ENCODE results near the gene FKBP2.

The FKBP2 gene

DNA sequence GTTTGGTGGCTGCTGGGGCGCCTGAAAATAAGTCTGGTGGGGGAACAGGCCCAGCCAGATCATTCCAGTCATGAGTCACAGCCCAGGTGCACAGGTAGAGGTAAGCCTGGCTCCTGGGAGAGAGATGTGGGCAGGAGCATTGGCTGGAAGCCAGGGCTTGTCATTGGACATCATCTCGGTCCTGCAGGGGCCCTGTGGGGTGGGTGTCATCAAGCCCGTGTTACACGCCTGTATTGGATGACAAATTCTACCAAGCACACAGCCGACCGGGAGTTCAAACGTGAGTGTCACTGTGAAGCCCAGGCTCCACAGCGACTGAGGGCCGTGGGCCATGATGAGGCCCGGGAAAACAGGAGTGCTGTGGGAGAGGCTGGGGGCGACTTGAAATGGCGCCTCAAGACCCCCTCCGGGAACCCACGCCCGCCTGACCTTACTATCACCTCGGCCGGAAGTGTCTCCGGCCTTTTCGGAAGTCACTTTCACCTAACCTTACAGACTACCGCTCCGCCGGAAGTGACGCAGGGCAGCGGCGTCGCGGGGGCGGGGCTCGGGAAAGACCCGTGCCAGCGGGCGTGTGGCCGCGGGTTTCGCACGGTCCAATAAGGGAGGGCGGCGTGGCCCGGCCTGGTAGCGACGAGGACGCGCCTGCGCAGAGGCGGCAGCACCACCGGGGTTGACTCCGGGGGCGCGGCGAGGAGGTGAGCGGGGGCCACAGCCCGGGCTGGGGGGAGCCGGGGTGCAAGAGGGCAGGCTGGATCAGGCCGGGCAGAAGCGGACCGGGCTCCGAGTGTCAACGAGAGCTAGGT is at the start of gene FKBP2:
TSS of gene FKBP2 (plus strand) at position 661 of the 806 bp plus-strand sequence. CDS start 1,293 bp downstream, outside the sequence.
- peak; percentile 98 for DNase-seq (ENCODE audit: low spot score)

DNA sequence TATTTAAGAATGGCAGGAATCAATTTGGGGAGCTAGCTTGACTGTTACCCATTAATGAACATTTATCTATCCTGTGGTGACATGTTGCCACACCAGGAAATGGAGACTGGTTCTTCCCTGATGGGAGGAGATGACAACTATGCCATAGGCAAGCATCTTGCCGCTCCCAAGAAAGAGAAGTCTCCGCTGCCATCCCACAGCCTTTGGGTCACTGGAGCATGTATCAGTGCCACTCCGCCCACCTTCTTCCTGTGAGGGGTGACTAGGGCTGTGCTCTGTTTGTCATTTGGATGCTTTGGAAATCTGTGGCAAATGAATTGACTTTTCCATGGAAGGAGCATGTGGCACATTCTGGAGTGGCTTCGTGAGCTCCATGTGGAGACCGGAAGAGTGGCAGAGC is 48.5 kb upstream of the FKBP2 start:
- DNase-seq (ENCODE audit: low spot score) = no peak

GRCh38 chr11:64196626-64197025 is 44.3 kb upstream of the FKBP2 start:
- DNase-seq (ENCODE audit: low spot score) = no peak

GRCh38 chr11:64198511-64198910 is 42.4 kb upstream of the FKBP2 start:
- DNase-seq (ENCODE audit: low spot score) = no peak

DNA sequence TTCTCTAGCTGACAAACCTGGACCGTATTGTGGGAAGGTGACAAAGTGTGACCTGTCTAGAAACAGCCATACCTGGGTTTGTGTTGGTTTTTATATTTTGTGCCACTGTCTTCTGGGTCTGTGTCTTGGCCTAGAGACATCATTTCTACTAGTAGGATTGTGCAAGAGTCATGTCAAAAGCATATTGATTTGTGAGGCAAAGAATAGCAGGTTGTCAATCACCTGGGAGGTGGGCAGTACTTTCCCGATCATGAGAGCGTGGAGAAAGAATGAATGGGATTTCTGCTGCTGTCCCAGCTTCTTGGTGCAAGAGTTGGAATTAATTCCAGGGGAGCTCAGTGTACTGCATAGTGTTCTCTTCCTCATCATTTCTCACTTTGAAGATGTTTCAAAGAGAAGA is 39.4 kb upstream of the FKBP2 start:
- DNase-seq (ENCODE audit: low spot score) = no peak

GRCh38 chr11:64202992-64203391 is 37.9 kb upstream of the FKBP2 start:
- no peak for DNase-seq (ENCODE audit: low spot score)

DNA sequence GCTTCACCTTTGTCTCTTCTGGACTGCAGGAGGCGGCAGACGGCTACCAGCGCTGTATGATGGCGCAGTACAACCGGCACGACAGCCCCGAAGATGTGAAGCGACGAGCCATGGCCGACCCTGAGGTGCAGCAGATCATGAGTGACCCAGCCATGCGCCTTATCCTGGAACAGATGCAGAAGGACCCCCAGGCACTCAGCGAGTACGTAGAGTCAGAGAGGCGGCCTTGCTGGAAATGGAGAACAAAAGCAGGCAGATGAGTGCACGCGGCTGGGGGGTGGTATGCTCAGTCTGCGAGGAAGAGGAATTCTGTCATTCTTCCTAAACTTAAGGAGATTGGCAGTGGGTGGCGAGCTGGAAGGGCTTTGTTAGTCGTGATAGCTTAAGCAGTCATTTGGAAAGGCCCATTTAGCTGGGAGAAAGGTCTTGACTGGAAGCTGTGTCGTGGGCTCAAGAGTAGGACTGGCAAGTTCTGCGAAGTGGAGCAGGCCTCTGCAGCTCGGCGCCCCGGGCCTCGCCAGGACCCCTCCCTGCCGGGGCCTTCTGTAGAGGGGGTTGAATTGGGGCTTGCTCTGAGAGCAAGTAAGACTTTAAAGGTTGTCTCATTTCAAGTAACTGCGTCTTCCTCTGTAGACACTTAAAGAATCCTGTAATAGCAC is 37.3 kb upstream of the FKBP2 start:
- DNase-seq (ENCODE audit: low spot score) = peak; percentile 32

GRCh38 chr11:64204080-64204440 is 36.8 kb upstream of the FKBP2 start:
- DNase-seq (ENCODE audit: low spot score) = peak; percentile 38

DNA sequence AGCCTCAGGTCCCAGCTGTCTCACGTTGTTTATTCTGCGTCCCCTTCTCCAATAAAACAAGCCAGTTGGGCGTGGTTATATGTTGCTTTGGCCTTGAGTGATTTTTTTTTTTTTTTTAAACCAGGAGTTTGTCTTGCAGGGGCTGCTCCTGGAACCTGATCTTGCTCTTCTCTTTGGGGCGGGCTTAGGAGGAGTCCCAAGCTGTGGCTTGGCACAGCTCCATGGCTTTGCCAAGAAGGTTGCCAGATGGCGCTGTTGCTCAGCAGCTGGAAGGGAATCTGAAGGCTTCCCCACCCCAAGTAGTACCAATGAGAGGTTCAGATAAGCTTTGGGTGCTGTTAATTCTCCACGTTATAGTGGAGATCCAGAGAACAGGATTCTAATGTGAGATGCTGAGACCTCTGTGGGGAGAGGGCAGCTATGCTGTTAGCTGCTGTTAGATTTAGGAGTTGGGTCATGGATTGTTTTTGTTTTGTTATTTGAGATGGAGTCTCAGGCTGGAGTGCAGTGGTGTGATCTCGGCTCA is 36.4 kb upstream of the FKBP2 start:
- DNase-seq (ENCODE audit: low spot score) = peak; percentile 91

- DNase-seq (ENCODE audit: low spot score) = peak; percentile 26
Observed at GRCh38 chr11:64206457-64207255, 34.2 kb upstream of the FKBP2 start, which contains the start of gene FERMT3. TSS of gene FERMT3 (plus strand) at chr11:64206721. CDS start at chr11:64207365, 644 bp downstream.

DNA sequence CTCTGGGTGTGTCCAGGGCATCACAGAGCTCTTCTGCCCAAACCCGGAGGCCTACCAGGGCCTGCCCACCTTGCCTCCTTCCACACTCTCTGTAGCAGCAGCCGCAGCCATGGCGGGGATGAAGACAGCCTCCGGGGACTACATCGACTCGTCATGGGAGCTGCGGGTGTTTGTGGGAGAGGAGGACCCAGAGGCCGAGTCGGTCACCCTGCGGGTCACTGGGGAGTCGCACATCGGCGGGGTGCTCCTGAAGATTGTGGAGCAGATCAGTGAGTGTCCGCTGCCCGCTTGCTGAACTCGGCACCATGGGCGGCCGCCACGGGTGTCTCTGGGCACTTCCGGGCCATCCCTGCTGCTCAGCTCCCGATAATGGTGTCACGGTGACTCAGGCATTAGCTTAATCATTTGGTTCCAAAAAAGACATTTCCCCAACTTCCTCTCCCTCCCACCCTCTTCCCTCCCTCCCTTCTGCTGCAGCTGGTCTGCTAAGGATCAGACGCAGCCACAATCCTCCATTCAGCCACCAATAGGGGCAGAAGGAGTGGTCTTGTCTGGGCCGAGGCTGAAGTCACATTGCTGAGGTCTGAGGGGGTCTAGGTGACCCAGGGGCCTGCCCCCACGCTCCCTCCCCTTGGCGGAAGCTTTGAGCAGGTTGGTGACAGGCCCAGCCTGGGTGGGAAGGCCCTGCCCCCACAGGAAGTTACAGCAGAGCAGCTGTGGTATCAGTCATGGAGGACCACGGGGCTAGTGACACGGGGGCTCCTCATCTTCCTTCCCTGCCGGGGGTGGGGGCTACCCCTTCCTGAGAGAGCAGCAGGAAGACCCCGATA is 33.4 kb upstream of the FKBP2 start:
- DNase-seq (ENCODE audit: low spot score) = peak; percentile 22

DNA sequence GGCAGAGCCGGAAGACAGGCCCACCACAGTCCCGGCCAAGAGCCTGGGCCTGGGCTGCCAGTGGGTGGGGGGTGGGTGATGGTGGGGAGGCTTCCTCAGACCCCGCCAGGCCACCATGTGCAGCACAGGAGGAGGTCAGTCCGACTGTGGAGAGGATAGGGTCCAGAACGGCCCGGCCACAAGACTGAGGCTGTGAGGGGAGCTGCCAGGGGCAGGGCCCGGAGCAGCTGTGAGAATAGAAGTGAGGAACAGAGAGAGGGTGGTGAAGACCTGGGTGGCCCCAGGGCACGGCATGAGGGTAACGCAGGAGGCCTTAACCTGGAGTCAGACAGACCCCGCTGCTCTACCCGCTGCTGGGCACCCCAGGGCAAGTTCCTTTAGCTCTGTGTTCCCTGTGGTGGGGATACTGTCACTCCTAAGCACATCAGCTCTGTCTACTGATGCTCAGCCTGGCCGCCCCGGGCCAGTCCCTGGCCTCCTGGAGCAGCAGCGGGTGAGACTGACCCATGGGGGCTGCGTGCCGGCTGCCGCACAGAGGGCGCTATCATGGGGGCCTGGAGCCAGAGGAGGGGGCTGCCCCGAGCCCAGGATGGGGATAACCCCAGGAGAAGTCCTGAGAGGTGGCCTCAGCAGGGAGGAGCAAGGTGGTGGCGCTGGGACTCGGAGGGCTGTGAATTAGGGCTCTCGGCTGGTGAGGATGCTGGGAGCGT is 32.7 kb upstream of the FKBP2 start:
- DNase-seq (ENCODE audit: low spot score) = peak; percentile 26

- peak; percentile 26 for DNase-seq (ENCODE audit: low spot score)
Observed at GRCh38 chr11:64208796-64209562, 31.9 kb upstream of the FKBP2 start.

DNA sequence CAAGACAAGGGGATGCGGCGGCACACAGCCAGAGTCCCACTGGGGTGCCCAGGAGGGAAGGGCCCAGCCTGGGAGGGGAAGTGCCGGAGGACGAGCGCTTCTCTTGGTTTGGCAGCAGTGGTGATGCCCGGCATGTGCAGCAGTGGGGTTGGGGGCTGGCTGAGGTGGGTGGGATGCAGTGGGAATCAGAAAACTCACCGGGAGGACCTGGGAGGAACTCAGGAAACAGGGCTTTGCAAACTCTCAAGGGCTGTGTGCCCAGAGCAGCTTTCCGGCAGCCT is 31.4 kb upstream of the FKBP2 start:
- DNase-seq (ENCODE audit: low spot score) = no peak

DNA sequence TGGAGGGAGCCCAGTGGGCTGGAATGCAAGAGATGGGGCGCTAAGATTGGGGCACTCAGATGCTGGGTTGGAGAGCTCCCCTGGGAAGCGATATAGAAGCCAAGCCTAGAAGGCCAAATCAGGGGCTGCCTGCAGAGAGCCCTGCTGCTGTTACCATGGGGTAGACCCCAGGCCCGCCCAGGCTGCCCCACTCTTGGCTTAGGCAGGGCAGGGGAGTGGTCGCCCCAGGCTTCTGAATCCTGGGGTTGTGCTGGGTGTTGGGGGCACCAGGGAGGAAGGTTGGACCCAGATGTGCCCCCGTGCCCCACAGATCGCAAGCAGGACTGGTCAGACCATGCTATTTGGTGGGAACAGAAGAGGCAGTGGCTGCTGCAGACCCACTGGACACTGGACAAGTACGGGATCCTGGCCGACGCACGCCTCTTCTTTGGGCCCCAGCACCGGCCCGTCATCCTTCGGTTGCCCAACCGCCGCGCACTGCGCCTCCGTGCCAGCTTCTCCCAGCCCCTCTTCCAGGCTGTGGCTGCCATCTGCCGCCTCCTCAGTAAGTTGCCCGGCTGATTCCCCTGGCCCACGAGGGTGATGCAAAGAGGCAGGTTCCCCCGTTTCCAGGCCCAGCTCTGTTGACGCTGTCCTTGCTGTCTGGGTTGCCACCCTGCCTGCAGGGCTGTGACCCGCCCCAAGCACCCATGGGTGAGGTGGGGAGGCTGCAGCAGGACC is 30.4 kb upstream of the FKBP2 start:
- DNase-seq (ENCODE audit: low spot score) = peak; percentile 40

DNA sequence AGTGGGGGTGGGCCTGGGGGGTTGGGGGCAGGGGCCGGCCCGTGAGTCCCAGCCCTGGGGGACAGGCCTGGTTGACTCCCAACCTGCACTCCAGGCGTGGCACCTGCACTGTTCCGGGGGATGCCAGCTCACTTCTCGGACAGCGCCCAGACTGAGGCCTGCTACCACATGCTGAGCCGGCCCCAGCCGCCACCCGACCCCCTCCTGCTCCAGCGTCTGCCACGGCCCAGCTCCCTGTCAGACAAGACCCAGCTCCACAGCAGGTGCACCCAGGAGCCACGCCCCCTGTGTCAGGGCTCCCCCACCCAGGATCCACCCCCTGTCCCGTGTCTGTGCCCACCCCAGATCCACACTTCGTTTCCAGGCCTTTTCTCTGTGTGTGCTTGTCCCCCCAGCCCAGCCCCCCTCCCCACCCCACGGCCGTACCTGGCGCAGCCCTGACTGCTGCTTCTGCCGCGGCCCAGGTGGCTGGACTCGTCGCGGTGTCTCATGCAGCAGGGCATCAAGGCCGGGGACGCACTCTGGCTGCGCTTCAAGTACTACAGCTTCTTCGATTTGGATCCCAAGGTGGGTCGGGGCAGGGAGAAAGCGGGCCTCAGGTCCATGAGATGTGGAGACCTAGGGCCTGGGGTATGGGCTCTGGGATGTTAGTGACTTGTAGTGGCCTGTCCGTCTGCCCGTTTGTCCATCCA is 29.6 kb upstream of the FKBP2 start:
- no peak for DNase-seq (ENCODE audit: low spot score)

GRCh38 chr11:64216879-64217278 is 24.0 kb upstream of the FKBP2 start:
- DNase-seq (ENCODE audit: low spot score) = no peak

- DNase-seq (ENCODE audit: low spot score) = no peak
Observed at GRCh38 chr11:64218628-64219353, 22.1 kb upstream of the FKBP2 start.

- no peak for DNase-seq (ENCODE audit: low spot score)
Observed at GRCh38 chr11:64219354-64219684, 21.6 kb upstream of the FKBP2 start.

All from D341Med (cell line).